HG03060 (cell line): Measurements from ENCODE around the gene MFAP5.
"Not testable (repeated sequence)": the region's sequence is repeated elsewhere in the genome, so short reads cannot be mapped to it uniquely, and the experiment has no call there.

Experiments used
- ATAC-seq: cut with Tn5 transposase; IDR thresholded peaks from one replicate; pipeline ENCODE4 v1.9.1; 2021; ENCODE audit warnings: low read depth, moderate number of reproducible peaks; ENCODE audit not compliant: unreplicated experiment

The MFAP5 gene

DNA sequence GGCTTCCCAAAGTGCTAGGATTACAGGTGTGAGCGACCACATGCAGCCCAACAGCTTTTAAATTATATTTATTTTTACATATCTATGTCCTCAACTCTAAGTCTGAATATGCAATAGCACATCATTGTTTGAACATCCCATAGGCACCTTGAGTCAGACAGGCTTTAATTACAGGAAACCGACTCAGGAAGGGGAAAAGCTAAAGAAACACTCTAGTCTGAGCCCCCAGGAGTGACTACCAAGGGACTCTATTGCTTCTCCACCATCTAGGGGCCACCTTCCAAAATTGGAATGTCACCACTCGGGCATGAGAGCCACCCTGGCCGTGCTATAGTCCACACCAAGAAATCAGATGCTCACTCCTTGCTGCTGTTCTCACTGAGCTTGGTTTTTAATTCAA is 14.0 kb upstream of the MFAP5 start:
- ATAC-seq: no peak

GRCh38 chr12:8675591-8676036 is 13.0 kb upstream of the MFAP5 start:
- ATAC-seq: no peak

DNA sequence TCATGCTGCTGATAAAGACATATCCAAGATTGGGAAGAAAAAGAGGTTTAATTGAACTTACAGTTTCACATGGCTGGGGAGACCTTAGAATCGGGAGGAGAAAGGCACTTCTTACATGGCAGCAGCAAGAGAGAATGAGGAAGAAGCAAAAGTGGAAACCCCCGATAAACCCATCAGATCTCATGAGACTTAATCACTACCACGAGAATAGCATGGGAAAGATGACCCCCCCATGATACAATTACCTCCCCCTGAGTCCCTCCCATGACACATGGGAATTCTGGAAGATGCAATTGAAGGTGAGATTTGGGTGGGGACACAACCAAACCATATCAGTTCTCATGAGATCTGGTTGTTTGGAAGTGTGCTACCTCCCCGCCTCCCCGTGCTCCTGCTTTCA is 9.8 kb upstream of the MFAP5 start:
- no peak for ATAC-seq

DNA sequence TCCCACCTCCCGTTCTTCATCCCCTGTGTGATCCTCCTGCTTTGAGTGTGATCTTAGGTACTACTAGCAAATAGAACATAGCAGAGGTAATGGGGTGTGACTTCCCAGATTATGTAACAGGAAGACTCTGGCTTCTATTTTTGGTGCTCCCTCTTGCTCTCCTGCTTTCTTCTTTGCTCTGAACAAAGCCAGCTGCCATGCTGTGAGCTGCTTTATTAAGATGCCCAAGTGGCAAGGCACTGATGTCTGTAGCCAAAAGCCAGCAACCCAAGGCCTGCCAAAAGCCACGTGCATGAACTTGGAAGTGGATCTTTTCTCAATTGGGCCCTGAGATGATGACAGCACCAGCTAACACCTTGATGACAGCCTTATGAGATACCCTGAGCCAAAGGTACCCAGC is 5.8 kb upstream of the MFAP5 start:
- no peak for ATAC-seq

- no peak for ATAC-seq
Measured at GRCh38 chr12:8667270-8667669, 4.6 kb upstream of the MFAP5 start.

DNA sequence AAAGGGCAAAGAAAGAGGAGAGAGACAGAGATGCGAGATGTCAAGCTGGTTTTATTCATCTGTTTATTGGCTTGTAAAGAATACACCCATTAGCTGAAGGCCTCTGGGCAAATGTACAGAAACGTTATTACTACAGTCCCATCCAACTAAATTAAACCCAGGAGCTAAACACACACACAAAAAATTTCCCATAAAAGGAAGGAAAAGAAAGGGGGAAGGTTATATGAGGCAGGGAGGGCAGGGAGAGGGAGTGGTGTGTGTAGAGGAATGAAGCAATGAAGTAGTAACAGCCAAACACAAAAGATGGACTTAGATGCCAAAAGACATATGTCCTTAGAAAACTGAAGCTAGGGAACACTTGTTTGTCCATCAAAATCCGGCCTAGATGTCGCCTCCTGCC is 3.1 kb upstream of the MFAP5 start:
- no peak for ATAC-seq

GRCh38 chr12:8664228-8664913 is 1.7 kb upstream of the MFAP5 start:
- ATAC-seq: no peak

DNA sequence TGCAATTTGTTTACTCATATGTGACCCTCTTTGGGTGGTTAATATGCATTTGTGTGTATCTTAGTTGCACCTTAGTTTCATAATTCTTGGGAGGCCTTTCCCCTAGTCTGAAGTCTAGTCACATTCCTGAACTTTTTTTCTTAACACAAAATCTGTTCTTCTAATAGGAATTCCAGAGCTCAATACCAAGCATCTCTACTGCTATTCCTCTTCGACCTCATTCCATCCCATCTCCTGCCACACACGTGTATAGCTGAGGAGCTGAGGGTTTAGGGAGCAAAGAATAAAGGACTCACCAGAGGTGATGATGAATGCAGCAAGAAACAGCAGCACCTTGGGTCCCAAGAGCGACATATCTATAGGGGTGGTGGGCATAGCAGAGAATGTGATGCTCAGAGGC is 875 bp downstream of the MFAP5 start:
- no peak for ATAC-seq

DNA sequence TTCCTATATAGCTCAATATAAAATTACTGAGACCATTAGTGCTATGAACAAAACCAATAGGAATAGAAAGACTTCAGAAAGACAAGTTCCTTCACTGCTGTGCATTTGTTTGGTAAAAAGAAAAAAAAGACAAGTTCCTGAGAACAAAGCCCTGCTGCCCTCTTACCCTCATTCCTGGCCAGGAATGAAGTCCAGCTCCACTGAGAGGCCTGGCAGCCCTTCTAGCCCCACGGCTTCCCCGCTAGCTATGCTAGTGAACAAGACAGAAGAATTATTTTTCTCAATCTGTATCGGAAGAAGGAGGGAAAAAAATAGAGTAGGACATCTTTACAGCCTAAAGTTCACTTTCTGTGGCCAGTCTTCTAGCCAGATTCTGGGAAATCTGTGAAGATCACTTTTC is 1.6 kb downstream of the MFAP5 start:
- no peak for ATAC-seq

DNA sequence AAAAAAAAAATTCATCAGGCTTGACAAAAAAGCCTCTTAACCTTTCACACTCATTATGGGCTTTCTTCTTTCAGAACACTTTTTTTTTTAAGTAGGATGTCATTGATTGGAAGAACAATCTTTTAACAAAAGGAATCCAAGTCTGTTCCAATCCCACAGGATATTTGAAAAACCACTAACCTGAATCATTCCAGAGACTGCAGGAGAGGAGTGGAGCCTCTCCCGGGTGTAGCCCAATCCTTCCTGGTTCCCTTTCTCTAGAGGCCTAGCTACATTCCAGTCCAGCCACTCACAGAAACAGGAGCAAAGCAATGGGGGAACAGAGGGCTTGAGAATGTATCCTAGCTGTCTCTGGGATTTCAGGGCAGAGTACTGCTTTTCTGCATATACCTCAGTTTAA is 4.3 kb downstream of the MFAP5 start:
- ATAC-seq: no peak

DNA sequence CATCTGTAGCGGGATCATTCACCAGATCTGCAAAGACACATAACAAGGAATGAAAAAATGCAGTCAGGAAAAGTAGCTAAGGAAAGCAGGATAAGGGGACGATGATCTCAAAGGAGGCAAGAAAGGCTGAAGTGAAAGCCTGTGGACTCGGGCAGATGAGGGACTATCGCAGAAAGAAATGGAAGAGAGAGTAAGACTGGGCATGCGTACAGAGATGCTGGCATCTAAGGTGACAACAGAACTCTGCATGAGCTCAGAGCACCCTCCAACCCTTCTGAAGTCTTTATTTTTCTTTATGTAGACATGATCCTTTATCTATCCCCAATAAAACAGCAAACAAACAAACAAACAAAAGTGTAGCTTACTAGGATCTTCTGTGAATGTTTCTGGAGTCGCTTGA is 7.2 kb downstream of the MFAP5 start:
- ATAC-seq: no peak

DNA sequence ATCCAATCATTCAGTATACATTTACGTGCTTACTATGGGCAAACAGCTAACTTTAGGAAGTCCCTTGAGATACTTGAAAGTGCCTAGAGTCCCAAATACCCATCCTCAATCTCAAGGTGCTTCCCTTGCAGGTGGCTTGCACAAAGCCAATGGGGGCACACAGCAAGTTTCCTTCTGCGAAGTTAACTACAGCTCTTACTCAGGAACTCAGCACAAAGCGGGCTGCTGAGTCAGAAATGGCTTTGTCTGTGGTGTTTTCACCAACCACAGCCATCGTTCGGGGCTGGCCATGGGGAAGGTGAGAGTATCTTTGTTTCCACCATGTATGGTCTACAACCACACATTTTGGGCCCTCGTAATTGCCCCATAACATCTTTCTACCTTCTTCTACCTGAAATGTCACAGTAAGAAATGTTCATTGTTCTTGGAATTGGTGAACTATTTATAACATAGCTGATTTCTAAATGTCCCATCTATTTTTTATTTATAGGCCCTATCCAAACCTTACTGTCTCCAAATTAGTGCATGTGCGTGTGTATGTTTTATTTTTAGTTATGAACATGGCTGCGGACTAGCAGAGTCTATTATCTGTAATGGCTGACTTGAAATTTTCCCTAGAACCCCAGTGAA is 13.9 kb downstream of the MFAP5 start:
- ATAC-seq: peak; percentile 48

DNA sequence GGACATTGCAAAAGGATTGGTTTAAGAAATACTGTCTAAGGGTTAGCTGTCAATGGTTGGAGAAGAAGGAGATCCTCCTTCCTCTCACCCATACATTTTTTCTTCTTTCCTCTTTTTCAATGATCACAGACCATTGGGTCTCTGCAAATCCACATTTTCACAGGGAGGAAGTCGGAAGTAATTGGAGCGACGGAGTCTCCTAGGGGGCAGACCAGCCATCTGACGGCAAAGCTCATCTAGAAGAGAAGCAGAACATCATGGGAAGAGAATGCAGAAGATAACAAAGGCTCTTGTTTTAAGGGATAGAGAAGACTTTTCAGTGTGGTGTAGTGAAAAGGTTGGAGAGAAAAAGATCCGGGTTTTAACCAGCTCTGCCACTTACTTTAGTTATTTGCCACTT is 14.7 kb downstream of the MFAP5 start:
- no peak for ATAC-seq

DNA sequence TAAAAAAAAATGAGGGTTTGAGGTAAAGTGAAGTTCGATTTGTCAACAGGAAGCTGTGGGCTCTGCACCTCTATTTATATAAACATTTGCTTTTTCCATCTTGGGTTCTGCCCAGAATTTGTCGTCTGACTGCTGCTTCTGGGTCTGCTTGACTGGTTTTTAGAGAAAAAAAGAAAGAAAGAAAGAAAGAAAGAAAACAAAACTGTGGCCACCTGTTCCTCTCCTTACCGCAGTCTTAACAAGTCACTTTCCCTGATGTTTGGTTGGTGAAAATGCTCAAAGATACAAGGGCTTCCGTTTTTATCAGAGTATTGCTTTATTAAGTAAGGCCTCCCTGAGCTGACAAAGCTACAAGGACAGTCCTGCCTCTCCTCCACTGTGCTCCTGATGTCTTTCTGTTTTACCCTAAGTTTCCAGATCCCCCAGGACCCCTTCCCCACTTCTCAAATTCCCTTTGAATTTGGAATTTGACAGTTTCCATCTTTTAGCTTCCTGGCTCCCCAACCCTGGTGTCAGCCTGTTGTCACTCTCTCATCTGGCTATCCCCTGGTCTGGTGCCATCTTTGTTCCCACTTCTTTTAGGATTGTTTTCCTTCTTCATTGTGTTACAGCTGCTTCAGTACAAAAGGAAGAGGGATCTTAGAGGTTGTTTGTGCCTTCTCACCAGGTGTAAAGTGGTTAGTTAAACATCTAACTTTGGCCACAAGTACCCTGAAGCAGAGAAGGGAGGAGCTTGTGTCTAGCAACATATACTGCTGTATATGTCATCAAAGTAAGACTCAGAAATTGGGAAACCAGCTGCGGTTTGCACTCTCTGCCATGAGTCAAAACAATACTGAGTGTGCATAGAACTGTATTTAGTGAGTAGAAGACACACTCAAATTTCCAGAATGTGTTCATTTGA is 18.0 kb downstream of the MFAP5 start:
- ATAC-seq: peak; percentile 51

DNA sequence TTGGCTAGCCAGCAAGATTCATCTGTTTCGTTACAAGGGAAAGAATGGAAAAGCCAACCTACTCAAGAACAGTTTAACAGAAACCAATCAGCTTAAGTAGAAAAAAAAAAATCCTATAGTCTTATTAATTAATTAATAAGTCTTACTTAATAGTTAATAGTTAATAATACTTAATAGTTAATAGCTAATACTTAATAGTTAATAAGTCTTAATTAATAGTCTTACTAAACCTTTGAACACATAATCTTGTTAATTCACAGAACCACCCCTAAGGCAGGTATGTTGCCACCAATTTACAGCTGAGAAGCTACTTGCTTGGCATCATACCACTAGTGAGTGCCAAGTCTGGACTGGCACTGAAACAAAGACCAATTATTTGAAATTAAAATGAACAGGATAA is 19.9 kb downstream of the MFAP5 start:
- ATAC-seq: no peak

DNA sequence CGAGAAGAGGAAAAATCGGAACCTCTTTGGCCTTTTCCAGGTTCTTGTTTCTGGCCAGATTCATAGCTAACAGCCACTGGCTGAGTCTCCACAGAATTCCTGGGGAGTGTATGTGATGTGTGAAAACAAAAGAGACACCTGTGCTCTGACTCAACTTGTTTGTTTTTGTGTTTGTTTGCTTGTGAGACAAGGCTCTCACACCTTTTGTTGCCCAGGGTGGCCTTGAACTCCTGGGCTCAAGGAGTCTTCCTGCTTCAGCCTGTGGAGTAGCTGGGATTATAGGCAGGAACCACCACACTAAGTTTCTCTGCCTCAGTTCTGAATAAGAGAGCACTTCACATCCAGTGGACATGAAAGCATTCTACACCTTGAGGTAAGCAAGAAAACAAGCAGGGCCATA is 22.7 kb downstream of the MFAP5 start:
- no peak for ATAC-seq

DNA sequence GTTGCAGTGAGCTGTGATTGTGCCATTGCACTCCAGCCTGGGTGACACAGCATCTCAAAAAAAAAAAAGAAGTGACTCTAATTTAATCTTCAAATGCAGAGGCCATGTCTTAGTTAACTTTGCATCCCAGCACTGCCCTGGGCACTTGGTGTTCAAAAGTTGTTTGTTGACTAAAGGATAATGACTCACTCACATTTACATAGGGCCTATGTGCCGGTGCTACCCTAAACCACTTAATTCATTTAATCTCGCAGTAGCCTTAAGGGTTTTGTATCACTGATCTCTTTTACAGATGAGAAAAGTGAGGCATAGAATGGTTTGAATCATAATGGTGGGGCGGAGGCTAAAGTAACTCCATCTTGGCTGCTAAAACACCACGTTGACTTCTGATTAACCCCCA is 23.7 kb downstream of the MFAP5 start:
- no peak for ATAC-seq

DNA sequence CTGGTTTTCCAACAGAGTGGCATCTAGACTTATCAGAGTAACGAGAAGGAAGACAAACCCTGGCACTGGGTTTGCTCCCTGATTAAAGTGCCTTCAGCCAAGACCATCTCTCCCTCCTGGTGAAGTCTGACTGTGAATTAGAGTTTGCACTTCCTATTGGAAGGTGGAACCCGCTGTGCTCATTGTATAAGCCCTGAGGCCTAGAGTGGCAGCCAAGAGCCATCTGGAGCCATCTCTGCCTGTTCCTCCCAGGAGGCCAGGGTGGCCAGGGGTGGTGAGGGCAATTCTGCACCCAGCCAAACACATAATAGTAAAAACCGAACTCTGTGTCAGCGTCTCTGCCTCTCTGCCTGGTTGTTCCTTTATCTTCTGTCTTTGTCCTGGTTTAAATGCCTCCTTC is 25.0 kb downstream of the MFAP5 start:
- ATAC-seq: no peak

DNA sequence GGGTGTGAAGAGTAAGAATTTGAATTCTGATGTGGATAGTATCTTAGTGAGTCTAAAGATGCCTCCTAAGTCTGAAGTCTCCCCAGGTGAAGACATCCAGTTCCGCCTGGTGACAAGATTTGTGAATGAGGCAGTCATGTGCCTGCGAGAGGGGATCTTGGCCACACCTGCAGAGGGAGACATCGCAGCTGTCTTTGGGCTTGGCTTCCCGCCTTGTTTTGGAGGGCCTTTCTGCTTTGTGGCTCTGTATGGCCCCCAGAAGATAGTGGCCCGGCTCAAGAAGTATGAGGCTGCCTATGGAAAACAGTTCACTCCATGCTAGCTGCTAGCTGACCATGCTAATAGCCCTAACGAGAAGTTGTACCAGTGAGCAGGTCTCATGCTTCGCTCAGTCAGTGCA is 25.4 kb downstream of the MFAP5 start:
- ATAC-seq: no peak

DNA sequence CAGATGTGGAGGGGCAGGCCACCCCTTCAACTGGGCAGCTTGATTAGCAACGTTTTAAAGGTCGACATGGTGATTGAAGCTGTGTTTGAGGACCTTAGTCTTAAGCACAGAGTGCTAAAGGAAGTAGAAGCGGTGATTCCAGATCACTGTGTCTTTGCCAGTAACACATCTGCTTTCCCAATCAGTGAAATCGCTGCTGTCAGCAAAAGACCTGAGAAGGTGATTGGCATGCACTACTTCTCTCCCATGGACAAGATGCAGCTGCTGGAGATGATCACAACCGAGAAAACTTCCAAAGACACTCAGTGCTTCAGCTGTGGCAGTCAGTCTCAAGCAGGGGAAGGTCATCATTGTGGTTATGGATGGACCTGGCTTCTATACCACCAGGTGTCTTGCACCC is 26.0 kb downstream of the MFAP5 start:
- no peak for ATAC-seq

- ATAC-seq: not testable (repeated sequence)
Measured at GRCh38 chr12:8636007-8636346, 26.6 kb downstream of the MFAP5 start.
